Measurements from ENCODE around the gene SPSB1.
A peak's percentile ranks its signal among the peaks of the same experiment; 100 is the strongest.

The SPSB1 gene

DNA sequence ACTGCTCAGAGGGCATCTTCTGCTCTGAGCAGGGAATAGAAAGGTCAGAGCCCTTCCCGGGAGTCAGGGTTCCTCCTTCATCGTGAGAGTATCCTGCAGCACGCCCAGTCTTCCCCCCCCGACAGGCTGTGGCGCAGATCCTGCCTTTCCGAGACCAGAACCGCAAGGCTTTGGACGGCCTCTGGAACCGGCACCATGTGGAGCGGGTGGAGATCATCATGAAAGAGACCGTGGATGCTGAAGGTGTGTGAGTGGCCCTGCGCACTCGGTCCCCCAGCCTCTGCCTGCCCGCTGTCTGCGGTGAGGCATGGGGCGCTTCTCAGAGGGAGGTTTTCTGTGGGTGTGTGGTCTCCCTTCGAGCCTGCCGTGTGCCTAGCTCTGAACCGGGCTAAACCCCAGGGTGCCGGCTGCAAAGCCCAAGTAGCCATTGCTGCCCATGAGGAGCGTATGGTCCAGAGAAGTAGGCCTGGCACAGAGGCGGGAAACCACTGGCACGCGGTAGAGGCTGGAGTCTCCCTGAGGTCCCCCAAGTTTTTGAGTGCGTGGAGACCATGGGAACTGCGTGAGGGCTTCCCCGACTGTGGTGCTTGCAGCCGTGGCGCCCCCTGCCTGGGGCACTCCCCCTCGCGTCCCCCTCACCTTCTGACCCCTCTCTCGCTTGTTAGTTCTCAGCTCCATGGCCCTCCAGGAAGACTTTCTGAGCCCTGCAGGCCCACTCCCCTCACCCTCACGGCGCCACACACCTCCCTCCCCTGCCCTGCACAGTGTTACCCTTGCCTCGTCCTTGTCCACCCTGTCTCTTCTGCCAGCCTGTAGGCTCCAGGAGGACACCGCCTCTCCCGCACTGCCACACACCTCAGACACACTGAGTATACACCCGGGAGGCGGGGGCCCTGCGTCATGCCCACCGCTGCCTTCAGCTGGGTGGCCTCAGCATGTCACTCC is 45.6 kb upstream of the SPSB1 start:
- H3K4me3 ChIP-seq (ENCODE audit: low read depth, low read length) = no peak overlapping the region
- DNase-seq (ENCODE audit: low read depth, low spot score) = no peak
- in situ Hi-C loops (cut with HindIII; ENCODE audit: low sequenced_read_pairs) = no loop called here
- TF ChIP-seq, protein P1, sequence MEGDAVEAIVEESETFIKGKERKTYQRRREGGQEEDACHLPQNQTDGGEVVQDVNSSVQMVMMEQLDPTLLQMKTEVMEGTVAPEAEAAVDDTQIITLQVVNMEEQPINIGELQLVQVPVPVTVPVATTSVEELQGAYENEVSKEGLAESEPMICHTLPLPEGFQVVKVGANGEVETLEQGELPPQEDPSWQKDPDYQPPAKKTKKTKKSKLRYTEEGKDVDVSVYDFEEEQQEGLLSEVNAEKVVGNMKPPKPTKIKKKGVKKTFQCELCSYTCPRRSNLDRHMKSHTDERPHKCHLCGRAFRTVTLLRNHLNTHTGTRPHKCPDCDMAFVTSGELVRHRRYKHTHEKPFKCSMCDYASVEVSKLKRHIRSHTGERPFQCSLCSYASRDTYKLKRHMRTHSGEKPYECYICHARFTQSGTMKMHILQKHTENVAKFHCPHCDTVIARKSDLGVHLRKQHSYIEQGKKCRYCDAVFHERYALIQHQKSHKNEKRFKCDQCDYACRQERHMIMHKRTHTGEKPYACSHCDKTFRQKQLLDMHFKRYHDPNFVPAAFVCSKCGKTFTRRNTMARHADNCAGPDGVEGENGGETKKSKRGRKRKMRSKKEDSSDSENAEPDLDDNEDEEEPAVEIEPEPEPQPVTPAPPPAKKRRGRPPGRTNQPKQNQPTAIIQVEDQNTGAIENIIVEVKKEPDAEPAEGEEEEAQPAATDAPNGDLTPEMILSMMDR (IDR thresholded peaks at IDR 0.05; ENCODE audit: low read depth, low read length) = no peak

DNA sequence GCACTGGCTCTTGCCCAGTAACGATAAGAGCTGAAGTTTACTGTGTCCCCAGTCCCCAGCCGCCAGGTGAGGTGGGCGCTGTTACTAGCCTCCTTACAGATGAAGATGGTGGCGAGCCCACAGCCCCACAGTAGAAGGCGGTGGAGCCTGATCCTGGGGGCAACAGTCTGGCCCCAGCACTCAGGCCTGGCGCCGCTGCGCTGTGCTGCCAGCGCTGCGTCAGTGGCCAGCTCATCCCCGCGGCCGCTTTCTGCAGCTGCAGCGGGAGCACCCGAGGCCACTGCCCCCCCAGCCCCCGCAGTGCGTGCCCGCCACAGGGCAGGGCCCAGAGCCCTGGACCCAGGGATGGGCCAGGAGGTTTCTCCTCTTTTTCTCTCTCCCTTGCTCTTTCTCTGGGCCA is 44.8 kb upstream of the SPSB1 start:
- in situ Hi-C loops (cut with HindIII; ENCODE audit: low sequenced_read_pairs) = no loop called here
- TF ChIP-seq, protein P1 (IDR thresholded peaks at IDR 0.05; ENCODE audit: low read depth, low read length) = no peak
- no peak overlapping the region for H3K4me3 ChIP-seq (ENCODE audit: low read depth, low read length)
- DNase-seq (ENCODE audit: low read depth, low spot score) = no peak

DNA sequence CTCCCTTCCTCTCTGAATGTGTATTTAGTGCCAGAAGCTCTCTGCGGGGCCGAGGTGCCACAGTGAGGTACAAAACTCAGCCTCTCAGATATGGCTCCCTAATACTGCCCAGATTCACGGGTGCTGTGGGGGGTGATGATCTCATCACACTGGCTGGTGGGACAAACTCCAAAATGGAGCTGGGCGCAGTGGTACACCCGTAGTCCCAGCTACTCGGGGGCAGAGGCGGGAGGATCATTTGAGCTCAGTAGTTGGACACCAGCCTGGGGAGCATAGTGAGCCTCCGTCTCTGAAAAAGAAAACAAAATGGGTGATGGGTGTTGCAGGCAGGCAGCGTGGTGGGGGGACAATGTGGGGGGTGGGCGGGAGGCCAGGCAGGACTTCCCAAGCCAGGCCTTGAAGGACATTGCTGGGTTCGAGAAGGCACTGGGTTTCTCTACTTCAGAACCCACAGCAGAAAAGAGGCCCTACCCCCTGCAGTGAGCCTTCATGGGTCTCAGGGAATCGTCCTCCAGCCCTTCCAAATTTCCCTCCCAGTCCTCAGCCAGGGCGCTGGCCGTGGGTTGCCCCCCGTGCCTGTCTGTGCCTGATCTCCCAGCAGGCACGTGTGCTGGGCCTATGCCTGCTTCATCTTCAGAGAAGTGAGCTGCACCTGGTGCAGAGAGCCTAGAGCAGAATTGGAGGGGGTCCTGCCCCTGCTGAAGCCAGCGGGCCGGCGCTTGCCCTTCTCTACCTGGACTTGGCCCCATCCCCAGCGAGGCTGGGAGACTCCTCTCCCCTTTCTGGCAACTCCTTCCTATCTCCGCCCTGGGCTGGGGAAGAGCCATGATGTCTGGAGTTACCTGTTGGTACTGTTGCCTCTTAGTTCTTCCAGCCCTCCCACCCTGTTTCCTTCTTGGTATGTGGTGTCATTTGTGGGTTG is 44.1 kb upstream of the SPSB1 start:
- in situ Hi-C loops (cut with HindIII; ENCODE audit: low sequenced_read_pairs) = no loop called here
- no peak for DNase-seq (ENCODE audit: low read depth, low spot score)
- H3K4me3 ChIP-seq (ENCODE audit: low read depth, low read length) = no peak overlapping the region
- TF ChIP-seq, protein P1 (IDR thresholded peaks at IDR 0.05; ENCODE audit: low read depth, low read length) = no peak

DNA sequence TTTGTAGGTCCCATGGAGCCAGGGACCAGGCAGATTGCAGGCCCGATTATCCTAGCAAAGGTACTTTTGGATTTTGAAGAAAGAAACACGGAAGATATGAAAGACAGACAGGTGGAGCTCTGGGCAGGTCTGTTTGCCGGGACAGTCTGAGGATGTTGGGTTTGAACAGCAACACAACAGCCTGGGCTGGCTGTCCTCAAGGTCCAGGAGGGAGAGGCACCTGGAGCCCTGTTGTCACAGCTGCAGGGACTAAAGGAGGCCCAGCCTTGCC is 43.5 kb upstream of the SPSB1 start:
- no peak for DNase-seq (ENCODE audit: low read depth, low spot score)
- H3K4me3 ChIP-seq (ENCODE audit: low read depth, low read length) = no peak overlapping the region
- in situ Hi-C loops (cut with HindIII; ENCODE audit: low sequenced_read_pairs) = no loop called here
- TF ChIP-seq, protein P1 (IDR thresholded peaks at IDR 0.05; ENCODE audit: low read depth, low read length) = no peak

DNA sequence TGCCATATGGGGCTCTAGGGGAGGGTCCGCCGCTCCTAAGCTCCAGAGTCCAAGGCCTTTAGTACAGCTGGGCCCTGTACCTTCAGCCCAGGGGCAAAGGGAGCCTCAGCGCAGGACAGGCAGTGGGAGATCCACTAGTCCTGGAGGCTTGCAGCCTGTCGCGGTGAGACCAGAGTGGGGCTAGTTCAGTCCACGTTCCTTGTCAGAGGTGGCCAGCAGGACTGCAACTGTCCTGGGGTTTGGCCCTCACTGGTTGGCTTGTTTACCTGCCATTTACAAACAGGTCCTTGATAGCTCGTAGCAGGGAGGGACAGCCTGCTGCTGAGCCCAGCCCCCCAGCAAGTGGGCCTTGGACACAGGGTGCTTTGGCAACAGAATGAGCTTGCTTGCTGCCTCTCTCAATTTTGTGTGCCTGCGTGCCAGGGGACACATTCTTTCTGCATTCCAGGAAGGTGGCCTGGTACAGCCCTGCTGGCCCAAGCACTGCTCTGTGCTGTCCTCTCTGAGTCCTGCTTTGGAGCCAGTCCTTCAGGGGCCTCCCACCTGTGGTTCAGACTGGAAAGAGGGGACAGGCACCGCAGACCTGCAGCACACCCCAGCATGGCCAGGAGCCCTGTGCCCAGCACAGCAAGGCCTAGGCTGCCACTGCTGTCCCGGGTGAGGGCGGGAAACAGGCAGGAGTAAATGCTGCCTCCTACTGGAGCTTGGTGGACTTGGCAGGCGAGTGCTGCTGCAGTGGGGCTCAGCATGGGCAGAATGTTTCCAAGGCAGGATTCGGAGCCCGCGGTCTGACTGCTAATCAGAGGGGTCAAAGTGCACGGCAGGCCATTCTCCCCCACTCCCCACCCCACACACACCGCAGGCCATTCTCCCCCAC is 42.9 kb upstream of the SPSB1 start:
- TF ChIP-seq, protein P1 (IDR thresholded peaks at IDR 0.05; ENCODE audit: low read depth, low read length) = peak; percentile 80
- H3K4me3 ChIP-seq (ENCODE audit: low read depth, low read length) = no peak overlapping the region
- in situ Hi-C loops (cut with HindIII; ENCODE audit: low sequenced_read_pairs) = no loop called here
- DNase-seq (ENCODE audit: low read depth, low spot score) = no peak
